HepG2 (cell line): ENCODE results near the gene SFXN1.

Experiments used
- HNRNPK ChIP-seq: fragments of 200-400 bp; formaldehyde crosslinking; IDR thresholded peaks from 2 replicates; pipeline ENCODE4 v1.6.1; 2018; ENCODE audit warnings: low read length, low read depth, moderate library complexity, mild to moderate bottlenecking; ENCODE audit not compliant: poor library complexity, severe bottlenecking
- RAD21 ChIP-seq: fragments of 450-650 bp; formaldehyde crosslinking; IDR thresholded peaks from 2 replicates; pipeline ENCODE4 v1.5.0; 2020; ENCODE audit warnings: mild to moderate bottlenecking
- TAF1 ChIP-seq: sonication (generic); formaldehyde crosslinking; IDR thresholded peaks from 2 replicates; pipeline ENCODE4 v1.4.0; 2020; ENCODE audit warnings: missing genetic modification reagents
- ZC3H4 ChIP-seq: sonication (generic); formaldehyde crosslinking; IDR thresholded peaks from 2 replicates; pipeline ENCODE4 v1.4.0; 2020; ENCODE audit warnings: missing genetic modification reagents, borderline replicate concordance
- ZZZ3 ChIP-seq: sonication (generic); formaldehyde crosslinking; IDR thresholded peaks from 2 replicates; pipeline ENCODE4 v1.4.0; 2020; ENCODE audit warnings: missing genetic modification reagents, mild to moderate bottlenecking, borderline replicate concordance
- TF ChIP-seq, protein P1 (sequence below): sonication (generic); formaldehyde crosslinking; IDR thresholded peaks from 2 replicates; pipeline ENCODE4 v1.5.0; 2020; ENCODE audit warnings: mild to moderate bottlenecking, missing genetic modification reagents, moderate library complexity

DNA sequence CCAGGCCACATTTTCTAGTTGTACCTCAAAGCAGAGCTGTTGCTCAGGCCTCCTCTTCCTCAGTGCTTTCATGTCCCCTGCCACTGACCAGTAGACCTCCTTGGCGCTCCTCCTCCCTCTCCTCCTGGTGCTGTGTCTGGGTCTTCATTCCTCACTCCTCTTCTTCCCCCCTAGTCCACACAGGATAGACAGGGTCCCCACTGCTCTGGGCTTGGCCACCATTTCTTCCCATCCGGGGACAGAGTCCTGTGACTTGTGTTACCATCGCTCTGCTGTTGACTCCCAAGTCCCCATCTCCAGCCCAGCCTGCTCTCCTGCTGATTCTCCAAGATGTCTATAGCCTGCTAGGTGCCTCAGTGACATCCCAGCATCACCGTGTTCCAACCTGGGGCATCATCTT, 91.3 kb downstream of the SFXN1 start:
- TF ChIP-seq HNRNPK (no peak), RAD21 (CRISPR knock-in tag) (no peak), TAF1 (CRISPR knock-in tag) (no peak), ZZZ3 (CRISPR knock-in tag) (no peak), ZC3H4 (CRISPR knock-in tag) (no peak)
- TF ChIP-seq, protein P1, sequence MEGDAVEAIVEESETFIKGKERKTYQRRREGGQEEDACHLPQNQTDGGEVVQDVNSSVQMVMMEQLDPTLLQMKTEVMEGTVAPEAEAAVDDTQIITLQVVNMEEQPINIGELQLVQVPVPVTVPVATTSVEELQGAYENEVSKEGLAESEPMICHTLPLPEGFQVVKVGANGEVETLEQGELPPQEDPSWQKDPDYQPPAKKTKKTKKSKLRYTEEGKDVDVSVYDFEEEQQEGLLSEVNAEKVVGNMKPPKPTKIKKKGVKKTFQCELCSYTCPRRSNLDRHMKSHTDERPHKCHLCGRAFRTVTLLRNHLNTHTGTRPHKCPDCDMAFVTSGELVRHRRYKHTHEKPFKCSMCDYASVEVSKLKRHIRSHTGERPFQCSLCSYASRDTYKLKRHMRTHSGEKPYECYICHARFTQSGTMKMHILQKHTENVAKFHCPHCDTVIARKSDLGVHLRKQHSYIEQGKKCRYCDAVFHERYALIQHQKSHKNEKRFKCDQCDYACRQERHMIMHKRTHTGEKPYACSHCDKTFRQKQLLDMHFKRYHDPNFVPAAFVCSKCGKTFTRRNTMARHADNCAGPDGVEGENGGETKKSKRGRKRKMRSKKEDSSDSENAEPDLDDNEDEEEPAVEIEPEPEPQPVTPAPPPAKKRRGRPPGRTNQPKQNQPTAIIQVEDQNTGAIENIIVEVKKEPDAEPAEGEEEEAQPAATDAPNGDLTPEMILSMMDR (CRISPR knock-in tag): no peak
